Activated T-helper 1 cell treated with anti-CD3 and anti-CD28 coated beads, Interleukin-2, amount 50 U/mL, for 16 hours (primary cell): ENCODE data around the gene XIST.
"Not testable (repeated sequence)": the region's sequence is repeated elsewhere in the genome, so short reads cannot be mapped to it uniquely, and the experiment has no call there.

ENCODE experiments used
- DNase-seq, 2 donors: peaks; one replicate each; pipeline ENCODE4 v3.0.0-alpha.2; 2020; ENCODE audit warnings: low read depth in 1 of 2, low spot score in 1 of 2

Gene XIST

GRCh38 chrX:73817393-73818199 is 34.9 kb downstream of the XIST start:
- DNase-seq, result no peak

GRCh38 chrX:73812256-73812655 is 40.3 kb downstream of the XIST start:
- DNase-seq, result no peak

GRCh38 chrX:73804109-73804508 is 48.4 kb downstream of the XIST start:
- not testable (repeated sequence) for DNase-seq

GRCh38 chrX:73799888-73800287 is 52.6 kb downstream of the XIST start:
- DNase-seq, result no peak

GRCh38 chrX:73792511-73792910 is 60.0 kb downstream of the XIST start:
- not testable (repeated sequence) for DNase-seq

GRCh38 chrX:73785493-73785892 is 67.0 kb downstream of the XIST start:
- DNase-seq, result no peak
